Measurements from ENCODE around the gene RIGI. TPM values are rescaled to one million over a fixed set of nuclear protein-coding genes. Genes with fewer than 3 reads are reported as not detected.

Gene RIGI
- total and polyA plus RNA-seq, 9 of the 15 experiments (the other 6 are each of a cell fraction or from before 2014, with no cell fraction given) = 0.27 to 1.1 (median 0.54) TPM

DNA sequence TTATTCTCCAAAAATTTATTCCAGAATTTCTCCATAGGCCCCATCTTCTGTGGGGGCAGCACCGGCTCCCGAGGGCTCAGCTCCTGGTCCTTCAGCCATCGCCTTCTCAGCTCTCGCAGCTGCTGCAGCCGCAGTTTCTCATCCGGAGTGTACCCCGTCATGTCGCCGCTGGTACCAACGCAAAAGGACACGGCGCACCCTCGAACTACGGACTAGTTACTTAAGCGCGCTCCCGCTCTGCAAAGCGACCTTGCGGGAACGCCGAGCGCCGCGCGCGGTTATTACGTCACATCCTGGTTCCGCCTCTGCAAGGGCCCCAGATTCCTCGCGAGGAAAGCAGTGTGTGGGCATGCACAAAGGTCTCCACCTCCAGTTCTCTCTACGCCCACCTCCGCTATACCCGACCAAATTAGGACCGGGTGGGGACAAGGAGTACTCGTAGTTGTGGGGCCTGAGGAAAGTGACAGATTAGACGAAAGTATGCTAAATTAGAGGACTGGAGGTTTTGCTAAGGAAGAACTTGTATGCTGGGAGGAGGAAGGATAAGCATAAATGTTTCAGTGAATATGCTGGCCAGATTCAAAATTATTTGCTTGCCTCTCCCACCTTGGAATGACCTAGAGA lies 47.0 kb upstream of the RIGI start, which contains the start of gene NDUFB6 (continued):
- TF ChIP-seq, protein P1, sequence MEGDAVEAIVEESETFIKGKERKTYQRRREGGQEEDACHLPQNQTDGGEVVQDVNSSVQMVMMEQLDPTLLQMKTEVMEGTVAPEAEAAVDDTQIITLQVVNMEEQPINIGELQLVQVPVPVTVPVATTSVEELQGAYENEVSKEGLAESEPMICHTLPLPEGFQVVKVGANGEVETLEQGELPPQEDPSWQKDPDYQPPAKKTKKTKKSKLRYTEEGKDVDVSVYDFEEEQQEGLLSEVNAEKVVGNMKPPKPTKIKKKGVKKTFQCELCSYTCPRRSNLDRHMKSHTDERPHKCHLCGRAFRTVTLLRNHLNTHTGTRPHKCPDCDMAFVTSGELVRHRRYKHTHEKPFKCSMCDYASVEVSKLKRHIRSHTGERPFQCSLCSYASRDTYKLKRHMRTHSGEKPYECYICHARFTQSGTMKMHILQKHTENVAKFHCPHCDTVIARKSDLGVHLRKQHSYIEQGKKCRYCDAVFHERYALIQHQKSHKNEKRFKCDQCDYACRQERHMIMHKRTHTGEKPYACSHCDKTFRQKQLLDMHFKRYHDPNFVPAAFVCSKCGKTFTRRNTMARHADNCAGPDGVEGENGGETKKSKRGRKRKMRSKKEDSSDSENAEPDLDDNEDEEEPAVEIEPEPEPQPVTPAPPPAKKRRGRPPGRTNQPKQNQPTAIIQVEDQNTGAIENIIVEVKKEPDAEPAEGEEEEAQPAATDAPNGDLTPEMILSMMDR (IDR thresholded peaks at IDR 0.05 in 2 of 3, conservative IDR thresholded peaks at IDR 0.05 in 1 of 3; ENCODE audit: insufficient read depth in 2 of 3, low read depth in 1 of 3, low read length in 3 of 3) = no peak
- no peak for TF ChIP-seq SRSF7 (optimal IDR thresholded peaks at IDR 0.05; ENCODE audit: low read depth, low read length)
- TF ChIP-seq ZNF57 (CRISPR knock-in tag; IDR thresholded peaks at IDR 0.05) = no peak
- no peak for TF ChIP-seq ZNF408 (CRISPR knock-in tag; IDR thresholded peaks at IDR 0.05; ENCODE audit: low read depth)
- TF ChIP-seq, protein P2, sequence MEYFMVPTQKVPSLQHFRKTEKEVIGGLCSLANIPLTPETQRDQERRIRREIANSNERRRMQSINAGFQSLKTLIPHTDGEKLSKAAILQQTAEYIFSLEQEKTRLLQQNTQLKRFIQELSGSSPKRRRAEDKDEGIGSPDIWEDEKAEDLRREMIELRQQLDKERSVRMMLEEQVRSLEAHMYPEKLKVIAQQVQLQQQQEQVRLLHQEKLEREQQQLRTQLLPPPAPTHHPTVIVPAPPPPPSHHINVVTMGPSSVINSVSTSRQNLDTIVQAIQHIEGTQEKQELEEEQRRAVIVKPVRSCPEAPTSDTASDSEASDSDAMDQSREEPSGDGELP (CRISPR knock-in tag; IDR thresholded peaks at IDR 0.05; ENCODE audit: borderline replicate concordance) = peak; percentile 52; the same call in 1 of the 2 replicates
- TF ChIP-seq CTBP1 (IDR thresholded peaks at IDR 0.05; ENCODE audit: borderline replicate concordance) = peak; percentile 22; the same call in 1 of the 2 replicates
- no peak for TF ChIP-seq ZNF717 (CRISPR knock-in tag; IDR thresholded peaks at IDR 0.05)
- TF ChIP-seq, protein P3, sequence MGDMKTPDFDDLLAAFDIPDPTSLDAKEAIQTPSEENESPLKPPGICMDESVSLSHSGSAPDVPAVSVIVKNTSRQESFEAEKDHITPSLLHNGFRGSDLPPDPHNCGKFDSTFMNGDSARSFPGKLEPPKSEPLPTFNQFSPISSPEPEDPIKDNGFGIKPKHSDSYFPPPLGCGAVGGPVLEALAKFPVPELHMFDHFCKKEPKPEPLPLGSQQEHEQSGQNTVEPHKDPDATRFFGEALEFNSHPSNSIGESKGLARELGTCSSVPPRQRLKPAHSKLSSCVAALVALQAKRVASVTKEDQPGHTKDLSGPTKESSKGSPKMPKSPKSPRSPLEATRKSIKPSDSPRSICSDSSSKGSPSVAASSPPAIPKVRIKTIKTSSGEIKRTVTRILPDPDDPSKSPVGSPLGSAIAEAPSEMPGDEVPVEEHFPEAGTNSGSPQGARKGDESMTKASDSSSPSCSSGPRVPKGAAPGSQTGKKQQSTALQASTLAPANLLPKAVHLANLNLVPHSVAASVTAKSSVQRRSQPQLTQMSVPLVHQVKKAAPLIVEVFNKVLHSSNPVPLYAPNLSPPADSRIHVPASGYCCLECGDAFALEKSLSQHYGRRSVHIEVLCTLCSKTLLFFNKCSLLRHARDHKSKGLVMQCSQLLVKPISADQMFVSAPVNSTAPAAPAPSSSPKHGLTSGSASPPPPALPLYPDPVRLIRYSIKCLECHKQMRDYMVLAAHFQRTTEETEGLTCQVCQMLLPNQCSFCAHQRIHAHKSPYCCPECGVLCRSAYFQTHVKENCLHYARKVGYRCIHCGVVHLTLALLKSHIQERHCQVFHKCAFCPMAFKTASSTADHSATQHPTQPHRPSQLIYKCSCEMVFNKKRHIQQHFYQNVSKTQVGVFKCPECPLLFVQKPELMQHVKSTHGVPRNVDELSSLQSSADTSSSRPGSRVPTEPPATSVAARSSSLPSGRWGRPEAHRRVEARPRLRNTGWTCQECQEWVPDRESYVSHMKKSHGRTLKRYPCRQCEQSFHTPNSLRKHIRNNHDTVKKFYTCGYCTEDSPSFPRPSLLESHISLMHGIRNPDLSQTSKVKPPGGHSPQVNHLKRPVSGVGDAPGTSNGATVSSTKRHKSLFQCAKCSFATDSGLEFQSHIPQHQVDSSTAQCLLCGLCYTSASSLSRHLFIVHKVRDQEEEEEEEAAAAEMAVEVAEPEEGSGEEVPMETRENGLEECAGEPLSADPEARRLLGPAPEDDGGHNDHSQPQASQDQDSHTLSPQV (IDR thresholded peaks at IDR 0.05) = no peak
- TF ChIP-seq ILK (tag; IDR thresholded peaks at IDR 0.05; ENCODE audit: borderline replicate concordance, low read depth) = no peak
- TF ChIP-seq CREB5 (CRISPR knock-in tag; IDR thresholded peaks at IDR 0.05) = no peak
- TF ChIP-seq, protein P4, sequence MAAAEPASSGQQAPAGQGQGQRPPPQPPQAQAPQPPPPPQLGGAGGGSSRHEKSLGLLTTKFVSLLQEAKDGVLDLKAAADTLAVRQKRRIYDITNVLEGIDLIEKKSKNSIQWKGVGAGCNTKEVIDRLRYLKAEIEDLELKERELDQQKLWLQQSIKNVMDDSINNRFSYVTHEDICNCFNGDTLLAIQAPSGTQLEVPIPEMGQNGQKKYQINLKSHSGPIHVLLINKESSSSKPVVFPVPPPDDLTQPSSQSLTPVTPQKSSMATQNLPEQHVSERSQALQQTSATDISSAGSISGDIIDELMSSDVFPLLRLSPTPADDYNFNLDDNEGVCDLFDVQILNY (CRISPR knock-in tag; IDR thresholded peaks at IDR 0.05) = no peak
- TF ChIP-seq ZNF589 (CRISPR knock-in tag; IDR thresholded peaks at IDR 0.05; ENCODE audit: low read depth) = no peak
- no peak for TF ChIP-seq CCAR2 (IDR thresholded peaks at IDR 0.05; ENCODE audit: low read depth, low read length)
- TF ChIP-seq ELF4 (CRISPR knock-in tag; IDR thresholded peaks at IDR 0.05) = no peak
- TF ChIP-seq, protein P5, sequence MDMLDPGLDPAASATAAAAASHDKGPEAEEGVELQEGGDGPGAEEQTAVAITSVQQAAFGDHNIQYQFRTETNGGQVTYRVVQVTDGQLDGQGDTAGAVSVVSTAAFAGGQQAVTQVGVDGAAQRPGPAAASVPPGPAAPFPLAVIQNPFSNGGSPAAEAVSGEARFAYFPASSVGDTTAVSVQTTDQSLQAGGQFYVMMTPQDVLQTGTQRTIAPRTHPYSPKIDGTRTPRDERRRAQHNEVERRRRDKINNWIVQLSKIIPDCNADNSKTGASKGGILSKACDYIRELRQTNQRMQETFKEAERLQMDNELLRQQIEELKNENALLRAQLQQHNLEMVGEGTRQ (CRISPR knock-in tag; IDR thresholded peaks at IDR 0.05) = no peak
- TF ChIP-seq ZFX (CRISPR knock-in tag; IDR thresholded peaks at IDR 0.05) = peak; percentile 71
- TF ChIP-seq CBX8 (IDR thresholded peaks at IDR 0.05; ENCODE audit: borderline replicate concordance, extremely low read depth, low read depth, low read length, poor library complexity, severe bottlenecking) = no peak
